GM18520 (cell line): ENCODE measurements around the gene SHISA6.

Source experiments
- ATAC-seq: cut with Tn5 transposase; IDR thresholded peaks from one replicate; pipeline ENCODE4 v1.9.1; 2021; ENCODE audit not compliant: unreplicated experiment

SHISA6 gene

DNA sequence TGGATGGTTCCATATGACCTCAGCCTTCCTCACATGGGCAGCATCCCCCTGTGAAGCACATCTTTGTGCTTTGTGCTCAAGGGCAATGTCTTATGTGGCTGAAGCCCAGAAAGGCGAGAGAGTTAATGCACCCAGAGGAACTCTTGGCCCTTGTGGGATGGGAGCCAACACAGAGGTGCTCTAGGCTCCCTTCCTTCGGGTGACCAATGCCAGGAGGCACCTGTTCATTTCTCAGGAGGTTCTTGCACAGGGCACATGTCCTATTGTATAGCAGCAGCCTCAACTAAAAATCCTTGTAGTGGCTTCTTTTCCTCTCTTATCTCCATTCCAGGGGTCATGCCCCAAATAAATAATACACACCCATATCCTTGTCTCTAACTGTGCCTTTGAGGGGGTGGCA, 273.6 kb downstream of the SHISA6 start:
- ATAC-seq = no peak

DNA sequence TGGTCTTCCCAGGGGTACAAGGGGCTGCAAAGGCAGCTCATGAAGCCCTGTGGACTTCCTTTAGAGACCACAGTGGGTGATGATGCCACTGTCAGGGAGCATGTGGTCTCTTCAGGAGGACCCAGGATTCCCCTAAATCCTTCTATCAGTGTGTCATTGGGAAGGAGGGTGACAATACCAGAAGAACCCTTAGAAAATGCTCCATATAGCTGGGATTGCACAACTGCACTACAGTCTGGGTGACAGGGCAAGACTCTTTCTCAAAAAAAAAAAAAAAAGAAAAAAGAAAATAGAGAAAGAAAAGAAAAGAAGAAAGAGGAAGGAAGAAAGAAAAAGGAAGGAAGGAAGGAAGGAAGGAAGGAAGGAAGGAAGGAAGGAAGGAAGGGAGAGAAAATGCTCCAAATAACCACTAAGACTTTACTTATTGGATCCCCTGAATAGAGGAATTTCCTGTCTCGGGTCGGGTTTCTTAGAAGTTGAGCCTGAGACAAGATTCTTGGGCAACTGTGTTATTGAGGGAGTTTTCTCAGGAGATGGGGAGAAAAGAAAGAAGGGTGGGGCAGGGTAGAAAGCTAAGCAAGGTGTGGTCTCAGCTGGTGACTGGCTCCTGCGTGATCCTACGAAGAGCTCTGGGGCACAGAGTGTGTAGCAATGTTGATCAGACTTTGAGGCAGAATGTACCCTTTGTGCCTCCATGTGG, 274.1 kb downstream of the SHISA6 start:
- ATAC-seq = no peak

- no peak for ATAC-seq
These were observed 274.9 kb downstream of the SHISA6 start for GRCh38 chr17:11515901-11516300.

GRCh38 chr17:11535231-11535630, 294.2 kb downstream of the SHISA6 start:
- ATAC-seq = no peak

DNA sequence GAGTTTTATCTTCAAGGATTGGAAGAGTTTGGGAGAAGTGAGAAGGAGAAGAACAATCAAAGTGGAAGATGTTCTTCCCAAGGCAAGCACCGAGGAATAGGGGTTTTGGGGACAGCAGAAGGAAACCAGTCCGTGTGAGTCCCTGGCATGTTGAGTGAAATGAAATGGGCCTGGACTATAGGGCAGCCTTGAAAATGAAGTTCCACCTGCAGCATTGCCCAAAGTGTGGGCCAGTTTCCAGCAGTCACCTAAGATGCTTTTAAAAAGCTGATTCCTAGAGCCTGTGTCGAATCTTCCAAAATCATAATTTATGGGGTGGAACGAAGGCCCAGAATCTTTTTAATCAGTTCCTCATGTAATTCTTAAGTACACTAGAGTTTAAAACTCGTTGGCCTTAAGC, 297.4 kb downstream of the SHISA6 start:
- no peak for ATAC-seq

GRCh38 chr17:11539637-11540036, 298.6 kb downstream of the SHISA6 start:
- no peak for ATAC-seq

GRCh38 chr17:11545002-11545401, 304.0 kb downstream of the SHISA6 start:
- no peak for ATAC-seq

- no peak for ATAC-seq
These were observed 304.7 kb downstream of the SHISA6 start for GRCh38 chr17:11545696-11546095.

DNA sequence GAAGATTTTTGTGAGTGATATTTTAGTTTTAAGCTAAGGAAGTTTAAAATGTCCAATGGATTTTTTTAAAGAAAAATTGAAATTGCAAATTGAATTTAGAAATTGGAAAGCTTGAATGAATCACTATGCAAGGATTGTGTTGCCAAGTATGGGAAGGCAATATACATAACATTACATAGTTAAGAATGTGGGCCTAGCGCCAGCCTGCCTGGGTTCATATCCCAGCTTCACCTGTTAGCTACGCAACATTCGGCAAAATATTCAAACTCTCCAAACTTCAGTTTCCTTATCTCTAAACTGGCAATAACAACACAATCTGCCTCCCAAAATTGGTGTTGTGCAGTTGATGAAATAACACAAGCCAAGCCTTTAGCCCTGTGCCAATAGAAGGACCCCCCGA, 306.8 kb downstream of the SHISA6 start:
- no peak for ATAC-seq

DNA sequence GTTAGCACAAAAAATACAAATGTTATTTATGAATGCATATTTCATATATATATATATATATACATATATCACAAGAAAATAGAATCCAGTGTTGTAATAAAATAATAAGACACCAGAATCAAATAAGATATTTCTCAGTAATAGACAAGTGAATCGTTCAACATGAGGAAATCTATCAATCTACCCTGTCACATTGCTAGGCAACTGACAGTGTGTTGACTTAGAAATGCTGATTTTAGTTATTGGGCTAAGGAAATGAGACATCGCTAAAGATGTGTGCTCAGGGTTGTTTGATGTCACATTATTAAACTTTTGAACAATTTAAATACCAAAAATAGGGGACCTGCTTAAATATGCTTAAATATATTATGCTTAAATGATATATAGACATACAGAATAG, 307.4 kb downstream of the SHISA6 start:
- ATAC-seq = no peak

DNA sequence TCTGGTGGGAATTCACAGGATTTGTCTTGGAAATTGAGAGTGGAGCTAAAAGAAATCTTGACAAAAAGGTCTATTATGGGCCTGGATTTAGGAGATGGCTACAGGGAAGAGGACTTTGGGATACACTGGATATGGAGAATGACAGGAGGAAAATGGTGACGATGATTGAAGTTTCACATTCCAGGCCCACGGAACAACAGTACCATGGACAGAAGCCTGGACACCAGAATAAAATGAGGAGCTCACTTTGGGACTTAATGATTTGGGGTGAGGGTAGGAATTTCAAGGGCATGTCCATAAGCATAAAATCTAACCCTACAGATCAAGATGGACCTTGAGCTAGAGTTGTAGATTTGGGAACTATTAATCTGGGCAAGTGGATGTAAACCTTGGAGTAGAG, 309.4 kb downstream of the SHISA6 start:
- no peak for ATAC-seq

DNA sequence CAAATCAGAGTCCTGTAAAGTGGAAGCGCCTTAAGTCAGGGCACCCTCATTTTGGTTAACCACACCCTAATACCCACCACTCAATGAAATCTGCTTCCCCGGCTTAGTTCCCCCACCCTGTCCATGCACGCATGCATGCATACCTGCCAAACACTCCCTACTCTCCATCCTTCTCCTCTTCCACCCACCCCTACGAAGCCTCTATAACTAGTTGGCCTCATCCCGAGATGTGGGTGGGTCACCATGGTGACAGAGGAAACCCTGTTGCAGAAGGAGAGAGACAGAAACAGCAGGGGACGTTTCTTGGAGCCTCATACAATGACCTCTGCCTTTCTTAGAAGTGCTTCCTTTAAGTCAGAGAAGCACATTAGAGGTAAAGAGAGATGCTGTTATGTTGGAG, 310.4 kb downstream of the SHISA6 start:
- no peak for ATAC-seq

DNA sequence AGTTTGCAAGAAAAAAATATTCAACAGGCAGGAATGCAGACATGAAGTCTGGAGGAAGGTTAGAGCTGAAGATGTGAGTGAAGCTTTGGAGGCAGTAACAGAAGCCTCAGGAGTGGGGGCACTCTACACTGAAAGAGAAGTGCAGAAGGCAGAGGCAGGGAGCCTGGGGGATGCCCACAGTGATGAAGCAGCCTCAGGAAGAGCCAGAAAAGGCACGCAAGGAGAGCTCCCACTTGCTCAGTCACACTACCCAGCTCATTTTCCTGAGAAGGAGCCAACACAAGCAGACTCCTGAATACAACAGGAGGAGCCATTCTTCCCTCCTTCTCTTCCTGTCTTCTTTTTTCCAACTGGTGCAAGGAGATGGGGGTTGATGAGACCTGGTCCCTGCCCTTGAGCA, 312.1 kb downstream of the SHISA6 start:
- ATAC-seq = no peak

GRCh38 chr17:11554042-11554441, 313.0 kb downstream of the SHISA6 start:
- no peak for ATAC-seq

GRCh38 chr17:11554542-11554941, 313.5 kb downstream of the SHISA6 start:
- no peak for ATAC-seq

- ATAC-seq = no peak
These were observed 314.5 kb downstream of the SHISA6 start for GRCh38 chr17:11555530-11555929.

DNA sequence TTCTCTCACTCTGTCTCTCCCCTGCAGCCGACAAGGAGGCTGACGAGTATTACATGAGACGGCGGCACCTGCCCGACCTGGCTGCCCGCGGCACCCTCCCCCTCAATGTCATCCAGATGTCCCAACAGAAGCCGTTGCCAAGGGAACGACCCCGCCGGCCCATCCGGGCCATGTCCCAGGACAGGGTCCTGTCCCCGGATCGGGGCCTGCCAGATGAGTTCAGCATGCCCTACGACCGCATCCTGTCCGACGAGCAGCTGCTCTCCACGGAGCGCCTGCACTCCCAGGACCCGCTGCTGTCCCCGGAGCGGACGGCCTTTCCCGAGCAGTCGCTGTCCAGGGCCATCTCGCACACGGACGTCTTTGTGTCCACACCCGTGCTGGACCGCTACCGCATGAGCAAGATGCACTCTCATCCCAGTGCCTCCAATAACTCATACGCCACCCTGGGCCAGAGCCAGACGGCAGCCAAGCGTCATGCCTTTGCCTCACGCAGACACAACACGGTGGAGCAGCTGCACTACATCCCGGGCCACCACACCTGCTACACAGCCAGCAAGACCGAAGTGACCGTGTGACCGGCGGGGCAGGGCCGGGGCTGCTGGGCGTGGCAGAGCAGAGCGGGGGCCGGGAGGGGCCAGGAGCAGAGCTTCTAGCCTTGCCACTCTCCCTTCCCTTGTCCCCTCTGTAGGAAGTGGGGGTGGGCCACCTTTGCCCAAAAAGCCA, 316.9 kb downstream of the SHISA6 start:
- ATAC-seq = no peak

DNA sequence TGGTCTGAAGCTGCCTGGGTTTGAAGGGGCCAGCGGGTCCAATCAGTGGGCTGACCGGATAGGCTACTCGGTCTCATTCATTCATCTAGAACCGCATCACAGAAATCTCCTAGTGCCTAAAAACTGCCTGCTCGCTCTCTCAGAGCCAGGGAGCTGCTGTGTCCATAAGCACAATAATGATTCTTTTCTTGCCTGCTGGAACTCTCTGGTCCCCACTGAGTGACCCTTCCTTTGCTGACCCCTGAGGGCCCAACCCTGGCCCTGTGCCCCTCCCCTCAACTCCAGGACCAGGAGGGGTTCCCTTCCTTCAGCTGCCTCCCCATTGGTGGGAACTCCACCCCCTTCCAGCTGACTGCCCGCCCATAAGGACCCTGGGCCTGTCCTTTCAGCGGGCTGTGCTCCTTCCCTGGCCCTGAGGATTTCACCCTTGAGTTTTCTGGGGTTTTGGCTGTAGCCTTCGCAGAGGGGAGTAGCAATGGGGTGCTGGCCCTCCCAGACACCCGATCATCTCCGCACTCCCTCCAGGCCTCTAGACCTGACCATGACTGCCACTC, 317.7 kb downstream of the SHISA6 start:
- no peak for ATAC-seq

- ATAC-seq = no peak
These were observed 318.6 kb downstream of the SHISA6 start for GRCh38 chr17:11559601-11560000.

- no peak for ATAC-seq
These were observed 320.3 kb downstream of the SHISA6 start for GRCh38 chr17:11561281-11561680.

GRCh38 chr17:11561702-11562101, 320.7 kb downstream of the SHISA6 start:
- no peak for ATAC-seq

DNA sequence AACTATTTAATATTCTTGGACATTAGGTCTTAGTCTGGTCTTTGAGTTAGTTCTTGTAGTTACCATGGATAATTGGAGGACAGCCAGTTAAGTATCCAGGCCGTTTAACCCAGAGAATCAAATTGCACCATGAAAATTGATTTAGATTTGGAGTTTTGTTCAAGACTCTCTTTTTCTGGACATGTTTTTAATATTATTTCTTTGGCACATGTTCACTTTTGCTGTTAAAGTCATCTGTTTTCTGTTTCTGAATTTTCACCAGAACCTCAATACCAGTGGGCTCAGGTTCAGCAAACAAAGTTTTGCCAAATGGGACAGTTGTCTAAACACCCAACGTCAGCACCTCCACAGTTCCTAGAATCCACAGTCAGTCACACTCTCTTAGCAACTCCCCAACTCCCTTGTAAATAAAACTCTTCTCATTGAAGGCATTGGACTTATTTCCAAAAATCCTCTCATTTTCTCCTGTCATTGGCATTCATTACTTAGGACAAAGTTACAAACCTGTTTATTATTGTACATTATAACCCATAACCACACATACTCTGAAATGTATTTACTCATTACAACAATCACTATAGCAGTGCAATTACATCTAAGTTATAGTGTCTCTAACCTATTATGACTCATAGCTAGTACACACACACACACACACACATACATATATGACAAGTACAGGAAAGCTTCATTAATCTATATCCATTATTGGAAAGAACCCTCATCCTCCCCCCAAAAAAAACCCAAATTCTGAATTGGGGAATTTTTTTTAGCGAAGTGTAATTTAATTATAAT, 323.8 kb downstream of the SHISA6 start:
- ATAC-seq = no peak
